OCI-LY1 (cell line): ENCODE data around the gene PPARD.

Experiments
- H2AFZ ChIP-seq: fragments of 200-600 bp; sonication (generic), shearing (Covaris generic); 2 replicates; pipeline ENCODE4 v1.6.0; 2014; ENCODE audit warnings: antibody characterized with exemption, mild to moderate bottlenecking, low read length
- H3F3A ChIP-seq: fragments of 200-600 bp; sonication (generic), shearing (Covaris generic); 2 replicates; pipeline ENCODE4 v1.6.0; 2014; ENCODE audit warnings: mild to moderate bottlenecking, antibody characterized with exemption, low read length, moderate library complexity; ENCODE audit not compliant: insufficient read depth
- H3K27ac ChIP-seq: fragments of 200-600 bp; sonication (generic); 2 replicates; pipeline ENCODE4 v1.5.1; 2014; ENCODE audit warnings: low read length, mixed run types, mild to moderate bottlenecking, low read depth; ENCODE audit not compliant: poor library complexity, severe bottlenecking
- H3K27me3 ChIP-seq: fragments of 200-600 bp; sonication (generic); 2 replicates; pipeline ENCODE4 v1.6.0; 2014; ENCODE audit warnings: antibody characterized with exemption, mild to moderate bottlenecking, low read length, moderate library complexity; ENCODE audit not compliant: insufficient read depth
- H3K36me3 ChIP-seq: fragments of 200-600 bp; sonication (generic); 2 replicates; pipeline ENCODE4 v1.6.1; 2014; ENCODE audit warnings: mild to moderate bottlenecking, antibody characterized with exemption, low read length, moderate library complexity, mixed read lengths; ENCODE audit not compliant: insufficient read depth
- H3K4me1 ChIP-seq: fragments of 200-600 bp; sonication (generic); 2 replicates; pipeline ENCODE4 v1.5.1; 2014; ENCODE audit warnings: mild to moderate bottlenecking, low read length, moderate library complexity; ENCODE audit not compliant: insufficient read depth, severe bottlenecking
- H3K4me2 ChIP-seq: fragments of 200-600 bp; sonication (generic), shearing (Covaris generic); 2 replicates; pipeline ENCODE4 v1.6.1; 2014; ENCODE audit warnings: low read length
- H3K4me3 ChIP-seq: fragments of 200-600 bp; sonication (generic); 2 replicates; pipeline ENCODE4 v1.5.1; 2014; ENCODE audit warnings: low read length, low read depth, mild to moderate bottlenecking, mixed read lengths; ENCODE audit not compliant: poor library complexity, severe bottlenecking
- H3K79me2 ChIP-seq: fragments of 200-600 bp; shearing (Covaris generic); 2 replicates; pipeline ENCODE4 v1.6.1; 2016; ENCODE audit warnings: mixed run types, low read length, mixed read lengths; ENCODE audit not compliant: insufficient read depth
- H3K9ac ChIP-seq: fragments of 200-600 bp; sonication (generic), shearing (Covaris generic); 2 replicates; pipeline ENCODE4 v1.6.1; 2014; ENCODE audit warnings: mild to moderate bottlenecking, low read length, mixed read lengths
- H3K9me2 ChIP-seq: fragments of 200-600 bp; sonication (generic), shearing (Covaris generic); 2 replicates; pipeline ENCODE4 v1.6.1; 2014; ENCODE audit warnings: low read depth, mild to moderate bottlenecking, low read length, mixed read lengths
- H3K9me3 ChIP-seq: fragments of 200-600 bp; shearing (Covaris generic); 2 replicates; pipeline ENCODE4 v1.6.1; 2014; ENCODE audit warnings: low read length, mixed read lengths
- H4K20me1 ChIP-seq: fragments of 200-600 bp; sonication (generic), shearing (Covaris generic); 2 replicates; pipeline ENCODE4 v1.6.0; 2016; ENCODE audit warnings: mild to moderate bottlenecking, low read length; ENCODE audit not compliant: insufficient read depth
- EZH2 ChIP-seq: fragments of 200-600 bp; sonication (generic), shearing (Covaris generic); IDR thresholded peaks from 2 replicates; pipeline ENCODE4 v1.8.0; 2017; ENCODE audit warnings: borderline replicate concordance, mixed run types, mild to moderate bottlenecking, antibody characterized with exemption, low read length, moderate library complexity, mixed read lengths
- TF ChIP-seq, protein P1 (sequence below): fragments of 200-600 bp; sonication (generic), shearing (Covaris generic); IDR thresholded peaks from 2 replicates; pipeline ENCODE4 v1.5.1; 2017; ENCODE audit warnings: mild to moderate bottlenecking, antibody characterized with exemption, low read length, moderate library complexity, mixed read lengths

PPARD gene

DNA sequence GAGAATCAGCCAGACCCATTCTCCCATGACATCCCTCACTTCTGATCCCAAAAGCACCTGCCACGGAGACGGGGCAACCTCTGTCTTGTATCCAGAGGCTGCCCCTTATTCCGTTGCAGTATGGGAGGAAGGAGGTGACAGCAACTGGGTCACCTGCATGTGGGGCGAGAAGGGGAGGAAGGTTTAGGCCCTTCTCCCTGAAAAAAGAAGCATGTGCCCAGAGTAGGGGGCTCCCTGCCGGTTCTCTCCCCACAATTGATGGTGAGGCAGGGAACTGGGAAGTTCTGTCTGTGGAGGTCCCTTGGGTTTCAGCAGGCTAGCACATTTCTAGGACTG lies 60.5 kb downstream of the PPARD start:
- H3K79me2 ChIP-seq = no peaks in the 10 kb centered on the region
- H3K9me2 ChIP-seq = no peaks in the 10 kb centered on the region
- H3K9ac ChIP-seq = no peak overlapping the region
- H3K27me3 ChIP-seq = peaks cover 3% of the 10 kb centered on the region; the same call in 1 of the 2 replicates
- H3K4me3 ChIP-seq = no peak overlapping the region
- H3K4me2 ChIP-seq = no peak overlapping the region
- H4K20me1 ChIP-seq = no peaks in the 10 kb centered on the region
- H3K4me1 ChIP-seq = no peaks in the 10 kb centered on the region
- H2AFZ ChIP-seq = no peak overlapping the region
- no peak for TF ChIP-seq EZH2
- TF ChIP-seq, protein P1, sequence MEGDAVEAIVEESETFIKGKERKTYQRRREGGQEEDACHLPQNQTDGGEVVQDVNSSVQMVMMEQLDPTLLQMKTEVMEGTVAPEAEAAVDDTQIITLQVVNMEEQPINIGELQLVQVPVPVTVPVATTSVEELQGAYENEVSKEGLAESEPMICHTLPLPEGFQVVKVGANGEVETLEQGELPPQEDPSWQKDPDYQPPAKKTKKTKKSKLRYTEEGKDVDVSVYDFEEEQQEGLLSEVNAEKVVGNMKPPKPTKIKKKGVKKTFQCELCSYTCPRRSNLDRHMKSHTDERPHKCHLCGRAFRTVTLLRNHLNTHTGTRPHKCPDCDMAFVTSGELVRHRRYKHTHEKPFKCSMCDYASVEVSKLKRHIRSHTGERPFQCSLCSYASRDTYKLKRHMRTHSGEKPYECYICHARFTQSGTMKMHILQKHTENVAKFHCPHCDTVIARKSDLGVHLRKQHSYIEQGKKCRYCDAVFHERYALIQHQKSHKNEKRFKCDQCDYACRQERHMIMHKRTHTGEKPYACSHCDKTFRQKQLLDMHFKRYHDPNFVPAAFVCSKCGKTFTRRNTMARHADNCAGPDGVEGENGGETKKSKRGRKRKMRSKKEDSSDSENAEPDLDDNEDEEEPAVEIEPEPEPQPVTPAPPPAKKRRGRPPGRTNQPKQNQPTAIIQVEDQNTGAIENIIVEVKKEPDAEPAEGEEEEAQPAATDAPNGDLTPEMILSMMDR = no peak
- H3K9me3 ChIP-seq = no peaks in the 10 kb centered on the region
- H3K36me3 ChIP-seq = no peaks in the 10 kb centered on the region
- H3K27ac ChIP-seq = no peak overlapping the region
- H3F3A ChIP-seq = no peaks in the 10 kb centered on the region

DNA sequence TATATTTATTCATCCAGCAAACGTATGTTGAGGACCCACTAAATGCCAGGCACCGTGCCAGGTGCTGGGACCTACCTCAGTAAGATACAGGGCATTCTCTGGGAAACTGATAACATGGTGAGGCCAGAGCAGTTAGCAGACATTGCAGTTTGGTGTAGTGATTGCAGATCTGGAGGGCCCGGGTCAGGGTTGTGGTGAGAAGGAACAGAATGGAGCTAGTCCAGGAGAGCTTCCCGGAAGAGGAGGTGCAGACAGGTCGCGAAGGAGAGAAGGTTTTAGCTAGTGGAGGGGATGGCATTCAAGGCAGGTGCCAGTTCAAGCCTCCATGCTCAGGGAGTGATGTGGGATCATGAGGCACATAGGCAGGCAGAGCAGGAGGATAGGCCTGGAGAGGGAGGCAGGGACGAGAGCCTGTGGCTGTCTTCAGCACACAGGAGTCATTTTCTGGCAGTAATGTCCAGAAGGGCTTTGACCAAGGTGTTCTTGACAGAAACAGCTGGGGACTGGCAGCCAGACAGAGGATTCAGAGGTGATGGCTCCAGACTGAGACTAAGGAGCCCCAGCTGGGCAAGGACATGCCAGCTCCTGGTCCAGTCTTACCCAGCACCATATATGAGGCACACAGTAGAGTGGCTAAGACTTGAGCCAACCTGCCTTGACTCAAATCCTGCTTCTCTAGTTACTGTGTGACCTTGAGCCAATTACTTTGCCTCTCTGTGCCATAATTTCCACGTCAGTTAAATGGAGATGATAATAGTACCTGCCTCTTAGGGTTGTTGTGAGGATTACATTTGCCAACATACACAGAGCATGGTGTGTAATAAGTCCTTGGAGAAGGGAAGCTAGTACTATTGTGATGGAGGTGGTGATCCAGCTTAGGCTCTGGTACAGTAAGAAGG lies 61.4 kb downstream of the PPARD start:
- Histone ChIP-seq H3K27ac (no peak overlapping the region), H3K36me3 (no peaks in the 10 kb centered on the region), H3K79me2 (no peaks in the 10 kb centered on the region), H3K9me3 (no peaks in the 10 kb centered on the region), H3K9me2 (no peaks in the 10 kb centered on the region), H3F3A (no peaks in the 10 kb centered on the region), H3K4me1 (no peaks in the 10 kb centered on the region), H3K4me2 (no peak overlapping the region), H4K20me1 (no peaks in the 10 kb centered on the region), H3K4me3 (no peak overlapping the region), H3K9ac (no peak overlapping the region), H3K27me3 (peaks cover 3% of the 10 kb centered on the region; the same call in 1 of the 2 replicates), H2AFZ (no peak overlapping the region)
- TF ChIP-seq EZH2 = no peak
- TF ChIP-seq, protein P1 = no peak

DNA sequence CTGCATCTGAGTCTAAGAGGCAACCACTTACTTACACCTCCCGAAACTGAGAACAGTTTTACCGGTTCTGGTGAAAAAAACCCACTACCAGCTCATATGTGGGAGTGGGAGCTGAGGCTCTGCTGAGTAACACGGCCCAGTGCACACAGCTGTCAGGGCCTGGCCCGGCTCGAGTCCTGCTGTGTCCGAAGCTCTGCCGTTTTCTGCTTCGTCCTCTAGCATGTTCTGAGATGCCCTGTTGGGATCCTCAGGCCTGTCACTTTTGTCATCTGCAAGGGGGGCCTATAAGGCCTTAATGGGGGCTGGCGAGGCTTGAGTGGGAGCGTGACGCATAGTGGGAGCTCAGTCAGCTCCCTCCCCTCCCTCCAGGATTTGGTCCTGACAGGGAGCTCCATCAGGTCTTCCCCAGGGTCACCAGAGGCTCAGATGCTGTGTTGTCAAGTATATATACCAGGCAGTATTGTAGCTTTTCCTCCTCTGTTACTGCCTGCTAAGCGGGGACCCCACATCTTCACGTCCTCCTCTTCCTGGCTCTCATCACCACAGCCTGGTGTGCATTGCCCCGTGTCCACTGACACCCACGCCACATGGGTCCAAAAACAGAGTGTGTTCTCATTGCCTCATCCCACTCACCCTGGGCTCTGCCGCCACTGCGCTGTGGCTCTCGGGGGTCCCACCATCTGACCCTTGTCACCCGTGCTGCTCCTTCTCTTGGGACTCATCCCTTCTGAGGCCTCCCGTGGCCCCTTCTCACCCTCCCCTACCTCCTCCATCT lies 64.5 kb downstream of the PPARD start:
- H3K4me3 ChIP-seq = no peak overlapping the region
- no peak overlapping the region for H2AFZ ChIP-seq
- no peaks in the 10 kb centered on the region for H3K36me3 ChIP-seq
- H3K9me3 ChIP-seq = no peaks in the 10 kb centered on the region
- H4K20me1 ChIP-seq = no peaks in the 10 kb centered on the region
- H3K4me1 ChIP-seq = peaks cover 5% of the 10 kb centered on the region
- no peak overlapping the region for H3K4me2 ChIP-seq
- no peak overlapping the region for H3K9ac ChIP-seq
- no peak for TF ChIP-seq EZH2
- TF ChIP-seq, protein P1 = no peak
- no peaks in the 10 kb centered on the region for H3K9me2 ChIP-seq
- H3F3A ChIP-seq = no peaks in the 10 kb centered on the region
- H3K79me2 ChIP-seq = no peaks in the 10 kb centered on the region
- no peak overlapping the region for H3K27ac ChIP-seq
- peaks cover 3% of the 10 kb centered on the region; the same call in 1 of the 2 replicates for H3K27me3 ChIP-seq
